ENCODE measurements around the gene MED20.
"Not testable (repeated sequence)": the region's sequence is repeated elsewhere in the genome, so short reads cannot be mapped to it uniquely, and the experiment has no call there.

Gene MED20, protein sequence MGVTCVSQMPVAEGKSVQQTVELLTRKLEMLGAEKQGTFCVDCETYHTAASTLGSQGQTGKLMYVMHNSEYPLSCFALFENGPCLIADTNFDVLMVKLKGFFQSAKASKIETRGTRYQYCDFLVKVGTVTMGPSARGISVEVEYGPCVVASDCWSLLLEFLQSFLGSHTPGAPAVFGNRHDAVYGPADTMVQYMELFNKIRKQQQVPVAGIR

GRCh38 chr6:41920921-41921711 is at the start of gene MED20, which contains the start of gene BYSL:
MED20 (minus strand) TSS chr6:41921139; CDS start chr6:41921018, 121 bp downstream.
BYSL (plus strand) TSS chr6:41921499; CDS start chr6:41921563, 64 bp downstream.
- peak; percentile 85 for DNase-seq (ENCODE audit: low read depth, low spot score)

GRCh38 chr6:41970436-41970846 is 49.5 kb upstream of the MED20 start:
- DNase-seq (ENCODE audit: low read depth, low spot score) = peak; percentile 27

DNA sequence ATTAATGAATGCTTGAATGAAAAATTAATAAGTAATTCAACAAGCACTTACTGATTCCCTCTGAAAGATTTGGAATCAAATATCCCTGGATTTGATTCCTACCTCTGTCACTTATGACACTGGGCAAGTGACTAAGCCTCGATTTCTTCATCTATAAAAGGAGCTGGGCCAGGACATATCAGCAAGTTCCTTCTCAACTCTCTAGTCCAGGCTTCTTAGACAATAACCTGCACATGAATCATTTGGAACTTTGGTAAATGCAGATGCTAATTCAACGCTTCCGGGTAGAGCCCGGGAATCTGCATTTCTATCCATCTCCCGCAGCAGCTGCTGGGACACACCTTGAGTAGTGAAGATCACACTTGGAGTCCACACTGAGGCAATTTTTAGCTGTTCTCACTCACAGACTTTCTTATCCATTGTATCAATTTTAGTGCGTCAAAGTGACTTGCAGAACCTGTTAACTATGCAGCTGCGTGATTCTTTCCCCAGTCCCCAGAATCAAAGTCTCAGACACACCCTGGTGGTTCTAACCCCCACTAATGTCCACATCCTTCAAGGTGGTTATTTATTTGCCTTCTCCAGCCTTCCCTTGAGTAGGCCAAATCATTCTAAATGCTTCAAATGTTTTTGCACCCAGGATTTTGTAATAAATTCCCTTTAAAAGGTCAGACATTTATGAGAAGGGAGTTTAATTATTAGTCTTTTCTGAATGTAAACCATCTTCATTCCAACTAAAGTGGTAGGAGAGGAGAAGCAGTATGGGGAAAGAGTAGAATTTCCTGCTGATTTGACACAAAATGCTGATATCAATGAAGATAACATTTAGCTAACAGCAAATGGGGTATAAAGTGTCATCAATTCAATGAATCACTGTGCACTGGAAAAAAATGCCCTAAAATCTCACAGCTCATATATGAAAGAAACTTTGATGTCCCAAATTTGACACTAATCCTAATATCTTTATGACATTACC is 46.7 kb upstream of the MED20 start:
- no peak for DNase-seq (ENCODE audit: low read depth, low spot score)

GRCh38 chr6:41966961-41967311 is 46.0 kb upstream of the MED20 start:
- no peak for DNase-seq (ENCODE audit: low read depth, low spot score)

DNA sequence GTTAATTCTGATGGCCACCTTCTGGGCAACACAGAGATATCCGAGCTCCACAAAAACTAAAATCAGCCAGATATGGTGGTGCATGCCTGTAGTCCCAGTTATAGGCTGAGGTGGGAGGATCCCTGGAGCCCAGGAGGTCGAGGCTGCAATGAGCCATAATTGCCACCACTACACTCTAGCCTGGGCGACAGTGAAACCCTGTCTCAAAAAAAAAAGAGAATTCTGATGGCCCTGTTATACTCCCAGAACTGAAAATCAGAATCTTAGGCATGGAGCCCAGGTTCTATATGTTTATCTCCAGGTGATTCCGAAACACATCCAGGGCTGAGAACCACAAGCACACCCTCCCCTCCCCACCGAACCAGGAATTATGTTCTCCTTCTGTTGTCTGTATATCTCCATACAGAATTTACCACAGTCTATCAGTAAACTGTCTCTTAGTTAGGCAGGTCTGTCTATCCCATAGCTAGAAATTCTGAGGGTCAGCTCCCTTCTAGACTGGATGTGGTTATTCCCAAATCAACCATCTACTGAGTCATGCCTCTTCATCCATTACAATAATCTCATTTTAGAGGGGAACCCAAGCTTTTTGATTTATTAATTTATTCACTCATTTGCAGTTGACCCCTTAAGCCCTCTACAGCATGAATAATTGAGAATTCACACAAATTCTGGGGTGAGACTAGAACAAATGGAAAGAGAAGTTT is 45.4 kb upstream of the MED20 start:
- DNase-seq (ENCODE audit: low read depth, low spot score) = no peak

DNA sequence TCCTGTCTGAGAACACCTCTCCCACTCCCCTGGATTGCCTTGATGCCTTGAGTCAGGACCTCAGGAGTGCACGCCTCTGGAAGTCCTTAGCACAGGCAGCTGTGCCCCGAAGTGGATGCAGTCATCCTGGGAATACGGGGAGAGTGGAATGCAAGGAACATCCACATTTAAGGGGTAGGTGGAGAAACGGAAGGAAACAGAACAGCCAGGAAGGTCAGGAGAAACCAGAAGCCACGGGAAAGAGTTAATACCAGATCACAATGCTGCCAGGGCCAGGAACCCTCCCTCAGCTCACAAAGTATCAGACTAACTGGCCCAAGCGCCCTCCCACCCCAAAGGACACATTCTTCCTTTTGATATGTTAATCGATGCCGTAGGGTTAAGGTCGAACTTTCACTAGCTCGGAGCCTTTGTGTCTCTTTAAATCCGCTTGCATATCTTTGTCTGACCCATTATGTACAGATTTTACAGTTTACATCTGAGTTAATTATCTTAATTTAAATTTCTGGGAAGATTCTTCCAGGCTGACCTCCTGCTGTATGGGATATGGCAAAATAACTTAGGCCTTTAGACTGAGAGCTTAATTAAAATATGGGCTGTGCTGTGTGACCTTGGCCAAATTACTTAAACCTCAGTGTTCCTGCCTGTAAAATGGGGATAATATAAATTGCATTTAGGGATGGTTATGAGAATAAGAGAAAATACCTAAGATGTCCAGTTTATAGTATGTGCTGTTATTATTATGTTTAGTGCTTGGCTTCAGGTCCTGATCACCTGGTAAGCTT is 44.7 kb upstream of the MED20 start:
- DNase-seq (ENCODE audit: low read depth, low spot score) = no peak

DNA sequence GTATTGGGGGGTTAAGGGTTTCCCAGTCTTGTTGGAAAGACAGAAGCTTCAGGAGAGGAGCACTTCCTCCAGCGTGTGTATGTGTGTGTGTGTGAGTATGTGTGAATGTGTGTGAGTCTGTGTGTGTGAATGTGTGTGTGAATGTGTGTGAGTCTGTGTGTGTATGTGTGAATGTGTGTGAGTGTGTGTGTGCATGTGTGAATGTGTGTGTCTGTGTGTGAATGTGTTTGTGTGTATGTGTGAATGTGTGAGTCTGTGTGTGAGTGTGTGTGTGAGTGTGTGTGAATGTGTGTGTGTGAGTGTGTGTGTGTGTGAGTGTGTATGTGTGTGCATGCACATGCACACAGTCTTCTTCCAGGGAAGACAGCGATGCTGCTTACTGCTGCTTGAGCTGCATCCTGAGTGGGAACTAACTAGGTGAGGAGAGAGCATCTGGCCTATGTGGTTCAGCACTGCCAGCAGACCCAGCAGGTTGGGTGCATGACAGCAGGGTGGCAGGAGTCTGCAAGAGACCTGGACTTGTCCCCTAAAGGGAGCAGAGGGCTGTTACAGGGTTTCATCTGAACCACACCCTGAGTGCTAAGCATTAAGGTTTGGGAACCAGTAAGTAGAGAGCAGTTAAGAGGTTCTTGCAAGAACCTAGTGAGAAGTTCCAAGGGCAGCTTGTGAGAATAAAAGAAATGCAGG is 43.4 kb upstream of the MED20 start:
- no peak for DNase-seq (ENCODE audit: low read depth, low spot score)

GRCh38 chr6:41963371-41963770 is 42.4 kb upstream of the MED20 start:
- DNase-seq (ENCODE audit: low read depth, low spot score) = no peak

GRCh38 chr6:41960028-41960427 is 39.1 kb upstream of the MED20 start:
- no peak for DNase-seq (ENCODE audit: low read depth, low spot score)

GRCh38 chr6:41958022-41958856 is 37.3 kb upstream of the MED20 start:
- no peak for DNase-seq (ENCODE audit: low read depth, low spot score)

DNA sequence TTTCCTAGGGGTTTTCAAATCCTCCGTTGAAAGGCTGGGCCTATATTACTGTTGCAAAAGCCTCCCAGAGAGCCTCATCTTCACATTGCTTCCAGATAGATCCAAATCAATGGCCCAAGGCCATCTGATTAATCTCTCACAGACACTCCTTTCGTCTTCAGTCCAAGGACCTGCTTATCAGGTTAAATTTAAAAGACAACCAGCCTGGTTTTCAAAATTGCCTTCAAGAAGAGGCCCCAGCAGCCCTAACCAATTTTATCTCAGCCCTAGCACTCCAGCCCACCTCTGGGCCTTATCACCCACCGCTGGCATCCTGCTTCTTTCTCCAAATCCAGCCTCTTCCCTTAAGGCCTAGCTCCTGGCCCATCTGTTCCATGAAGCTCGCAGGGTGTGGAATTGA is 36.2 kb upstream of the MED20 start:
- DNase-seq (ENCODE audit: low read depth, low spot score) = no peak

GRCh38 chr6:41955412-41955811 is 34.5 kb upstream of the MED20 start:
- DNase-seq (ENCODE audit: low read depth, low spot score) = no peak

DNA sequence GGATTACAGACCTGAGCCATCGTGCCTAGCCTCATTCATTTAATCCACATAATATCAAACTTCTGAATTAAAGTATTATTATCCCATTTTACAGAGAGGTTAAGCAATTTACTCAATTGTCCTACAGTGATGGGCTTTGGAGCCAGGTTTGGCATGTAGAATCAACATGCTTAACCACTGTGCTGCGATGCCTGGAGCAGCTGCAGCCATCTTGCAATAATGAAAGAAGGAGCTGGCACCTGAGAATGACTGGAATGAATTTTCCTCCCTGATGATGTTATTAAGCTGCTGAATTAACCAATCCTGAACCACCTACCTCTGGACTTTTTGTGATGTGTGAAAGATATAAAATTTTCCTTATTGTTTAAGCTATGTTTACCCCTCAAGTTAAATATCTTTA is 33.7 kb upstream of the MED20 start:
- DNase-seq (ENCODE audit: low read depth, low spot score) = no peak

- DNase-seq (ENCODE audit: low read depth, low spot score) = no peak
Observed at GRCh38 chr6:41947581-41948220, 26.8 kb upstream of the MED20 start.

DNA sequence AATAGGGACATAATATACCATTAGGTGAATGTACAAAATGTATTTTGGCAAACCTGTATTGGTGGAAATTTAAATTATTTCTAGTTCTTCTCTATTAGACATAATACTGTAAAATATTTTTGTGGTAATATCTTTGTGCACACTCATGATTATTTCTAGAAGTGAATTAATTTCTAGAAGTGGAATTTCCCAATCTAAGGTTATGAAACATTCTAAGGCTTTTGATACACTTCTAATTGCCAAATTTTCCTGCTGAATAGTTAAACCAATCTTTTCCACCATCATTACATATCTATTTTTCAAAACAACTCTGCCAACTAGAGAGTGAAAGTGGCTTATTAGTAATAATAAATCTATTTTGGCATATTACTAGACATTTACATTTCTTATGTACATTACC is 22.5 kb upstream of the MED20 start:
- DNase-seq (ENCODE audit: low read depth, low spot score) = no peak

GRCh38 chr6:41942882-41943281 is 21.9 kb upstream of the MED20 start:
- not testable (repeated sequence) for DNase-seq (ENCODE audit: low read depth, low spot score)

GRCh38 chr6:41942067-41942851 is 21.3 kb upstream of the MED20 start:
- DNase-seq (ENCODE audit: low read depth, low spot score) = no peak

All from activated naive CD8-positive, alpha-beta T cell treated with anti-CD3 and anti-CD28 coated beads, Interleukin-2, amount 50 U/mL, for 16 hours (primary cell).